Measurements from ENCODE around the gene PAH. TPM values are rescaled to one million over a fixed set of nuclear protein-coding genes. Genes with fewer than 3 reads are reported as not detected.

Gene PAH
- total and polyA plus RNA-seq, 2 experiments from 2014 or later = not detected

- TF ChIP-seq EZH2phosphoT487 (IDR thresholded peaks at IDR 0.05; ENCODE audit: insufficient read depth, low read depth) (no peak), EZH2 (IDR thresholded peaks at IDR 0.05; ENCODE audit: insufficient read depth, poor library complexity, severe bottlenecking) (no peak)
- WGBS, 2 experiments (ENCODE audit: low coverage in 1 of 2, low lambda C conversion rate in 2 of 2, missing lambda C conversion rate in 2 of 2) = 13 to 18% methylated on average over 1 of the region's 1 CpG
- Histone ChIP-seq H3K36me3 (ENCODE audit: low read depth) (no peaks in the 10 kb centered on the region), H2AFZ (no peak overlapping the region), H3K4me3 (no peak overlapping the region), H3F3A (ENCODE audit: insufficient read depth) (no peaks in the 10 kb centered on the region), H3K4me2 (ENCODE audit: unreplicated experiment) (no peak overlapping the region), H3K79me2 (ENCODE audit: insufficient read depth) (no peaks in the 10 kb centered on the region), H3K9me2 (ENCODE audit: insufficient read depth) (no peaks in the 10 kb centered on the region), H3K27ac (no peak overlapping the region), H3K27me3 (replicated peaks; ENCODE audit: insufficient read depth) (no peaks in the 10 kb centered on the region), H3K9ac (no peak overlapping the region), H3K4me1 (ENCODE audit: insufficient read depth) (no peaks in the 10 kb centered on the region), H3K9me3 (ENCODE audit: low read depth) (no peaks in the 10 kb centered on the region), H4K20me1 (ENCODE audit: insufficient read depth) (no peaks in the 10 kb centered on the region)
- DNase-seq = no peak
- in situ Hi-C loops (cut with MboI) = no loop called here
Observed at GRCh38 chr12:102903337-102904007, 13.6 kb downstream of the PAH start.

GRCh38 chr12:102902093-102902492 is 15.0 kb downstream of the PAH start:
- 14 to 25% methylated on average over 3 of the region's 3 CpGs for WGBS, 2 experiments (ENCODE audit: low coverage in 1 of 2, low lambda C conversion rate in 2 of 2, missing lambda C conversion rate in 2 of 2)

GRCh38 chr12:102900389-102900788 is 16.7 kb downstream of the PAH start:
- in situ Hi-C loops (cut with MboI) = no loop called here
- H3K9me3 ChIP-seq (ENCODE audit: low read depth) = no peaks in the 10 kb centered on the region

More at GRCh38 chr12:102902093-102902492, 15.0 kb downstream of the PAH start:
- Histone ChIP-seq H3F3A (ENCODE audit: insufficient read depth) (no peaks in the 10 kb centered on the region), H2AFZ (no peak overlapping the region), H3K4me2 (ENCODE audit: unreplicated experiment) (no peak overlapping the region), H4K20me1 (ENCODE audit: insufficient read depth) (no peaks in the 10 kb centered on the region), H3K4me3 (no peak overlapping the region), H3K27me3 (replicated peaks; ENCODE audit: insufficient read depth) (no peaks in the 10 kb centered on the region), H3K9me3 (ENCODE audit: low read depth) (no peaks in the 10 kb centered on the region), H3K9me2 (ENCODE audit: insufficient read depth) (no peaks in the 10 kb centered on the region), H3K27ac (no peak overlapping the region), H3K4me1 (ENCODE audit: insufficient read depth) (no peaks in the 10 kb centered on the region), H3K36me3 (ENCODE audit: low read depth) (no peaks in the 10 kb centered on the region), H3K79me2 (ENCODE audit: insufficient read depth) (no peaks in the 10 kb centered on the region), H3K9ac (no peak overlapping the region)
- in situ Hi-C loops (cut with MboI) = no loop called here
- TF ChIP-seq EZH2phosphoT487 (IDR thresholded peaks at IDR 0.05; ENCODE audit: insufficient read depth, low read depth) = no peak
- no peak for TF ChIP-seq EZH2 (IDR thresholded peaks at IDR 0.05; ENCODE audit: insufficient read depth, poor library complexity, severe bottlenecking)
- DNase-seq = no peak

DNA sequence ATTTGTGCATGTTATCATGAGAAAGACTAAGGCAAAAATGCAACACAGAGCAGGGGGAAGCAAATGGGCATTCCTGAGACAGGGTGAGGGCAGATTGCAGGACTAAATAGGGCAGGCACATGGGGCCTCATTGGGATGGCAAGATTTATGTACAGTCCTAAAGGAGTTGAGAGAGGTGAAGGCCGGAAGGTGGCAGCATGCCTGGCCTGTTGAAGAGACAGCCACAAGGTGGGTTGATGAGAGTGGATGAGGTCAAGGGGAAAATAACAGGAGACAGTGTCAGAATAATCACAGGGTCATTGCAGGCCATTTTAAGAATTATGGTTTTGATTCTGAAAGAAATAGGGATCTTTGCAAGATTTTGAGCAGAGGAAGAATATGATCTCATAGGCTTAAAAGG is 21.0 kb downstream of the PAH start:
- Histone ChIP-seq H3K27me3 (replicated peaks; ENCODE audit: insufficient read depth) (no peaks in the 10 kb centered on the region), H3K4me3 (no peak overlapping the region), H3K9ac (no peak overlapping the region), H3K9me2 (ENCODE audit: insufficient read depth) (no peaks in the 10 kb centered on the region), H3F3A (ENCODE audit: insufficient read depth) (no peaks in the 10 kb centered on the region), H3K4me1 (ENCODE audit: insufficient read depth) (no peaks in the 10 kb centered on the region), H3K36me3 (ENCODE audit: low read depth) (no peaks in the 10 kb centered on the region), H4K20me1 (ENCODE audit: insufficient read depth) (no peaks in the 10 kb centered on the region), H3K27ac (no peak overlapping the region), H2AFZ (no peak overlapping the region), H3K9me3 (ENCODE audit: low read depth) (no peaks in the 10 kb centered on the region), H3K4me2 (ENCODE audit: unreplicated experiment) (no peak overlapping the region), H3K79me2 (ENCODE audit: insufficient read depth) (no peaks in the 10 kb centered on the region)
- in situ Hi-C loops (cut with MboI) = no loop called here
- WGBS, 2 experiments (ENCODE audit: low coverage in 1 of 2, low lambda C conversion rate in 2 of 2, missing lambda C conversion rate in 2 of 2) = 64 to 72% methylated on average over 1 of the region's 1 CpG
- DNase-seq = no peak
- TF ChIP-seq EZH2phosphoT487 (IDR thresholded peaks at IDR 0.05; ENCODE audit: insufficient read depth, low read depth) (no peak), EZH2 (IDR thresholded peaks at IDR 0.05; ENCODE audit: insufficient read depth, poor library complexity, severe bottlenecking) (no peak)

More at GRCh38 chr12:102900389-102900788, 16.7 kb downstream of the PAH start:
- H3K4me2 ChIP-seq (ENCODE audit: unreplicated experiment) = no peak overlapping the region
- H3K9me2 ChIP-seq (ENCODE audit: insufficient read depth) = no peaks in the 10 kb centered on the region
- no peaks in the 10 kb centered on the region for H3K4me1 ChIP-seq (ENCODE audit: insufficient read depth)
- H3K27ac ChIP-seq = no peak overlapping the region
- DNase-seq = no peak
- no peaks in the 10 kb centered on the region for H3K36me3 ChIP-seq (ENCODE audit: low read depth)
- no peak overlapping the region for H3K4me3 ChIP-seq
- H3F3A ChIP-seq (ENCODE audit: insufficient read depth) = no peaks in the 10 kb centered on the region
- H4K20me1 ChIP-seq (ENCODE audit: insufficient read depth) = no peaks in the 10 kb centered on the region
- no peak overlapping the region for H2AFZ ChIP-seq
- H3K9ac ChIP-seq = no peak overlapping the region
- no peaks in the 10 kb centered on the region for H3K79me2 ChIP-seq (ENCODE audit: insufficient read depth)
- WGBS, 2 experiments (ENCODE audit: low coverage in 1 of 2, low lambda C conversion rate in 2 of 2, missing lambda C conversion rate in 2 of 2) = 25 to 27% methylated on average over 2 of the region's 2 CpGs
- no peaks in the 10 kb centered on the region for H3K27me3 ChIP-seq (replicated peaks; ENCODE audit: insufficient read depth)
- no peak for TF ChIP-seq EZH2phosphoT487 (IDR thresholded peaks at IDR 0.05; ENCODE audit: insufficient read depth, low read depth)
- TF ChIP-seq EZH2 (IDR thresholded peaks at IDR 0.05; ENCODE audit: insufficient read depth, poor library complexity, severe bottlenecking) = no peak

Measured in GM23248 (cell line).